ENCODE measurements around the gene DNAJC4.

The DNAJC4 gene, protein sequence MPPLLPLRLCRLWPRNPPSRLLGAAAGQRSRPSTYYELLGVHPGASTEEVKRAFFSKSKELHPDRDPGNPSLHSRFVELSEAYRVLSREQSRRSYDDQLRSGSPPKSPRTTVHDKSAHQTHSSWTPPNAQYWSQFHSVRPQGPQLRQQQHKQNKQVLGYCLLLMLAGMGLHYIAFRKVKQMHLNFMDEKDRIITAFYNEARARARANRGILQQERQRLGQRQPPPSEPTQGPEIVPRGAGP

DNA sequence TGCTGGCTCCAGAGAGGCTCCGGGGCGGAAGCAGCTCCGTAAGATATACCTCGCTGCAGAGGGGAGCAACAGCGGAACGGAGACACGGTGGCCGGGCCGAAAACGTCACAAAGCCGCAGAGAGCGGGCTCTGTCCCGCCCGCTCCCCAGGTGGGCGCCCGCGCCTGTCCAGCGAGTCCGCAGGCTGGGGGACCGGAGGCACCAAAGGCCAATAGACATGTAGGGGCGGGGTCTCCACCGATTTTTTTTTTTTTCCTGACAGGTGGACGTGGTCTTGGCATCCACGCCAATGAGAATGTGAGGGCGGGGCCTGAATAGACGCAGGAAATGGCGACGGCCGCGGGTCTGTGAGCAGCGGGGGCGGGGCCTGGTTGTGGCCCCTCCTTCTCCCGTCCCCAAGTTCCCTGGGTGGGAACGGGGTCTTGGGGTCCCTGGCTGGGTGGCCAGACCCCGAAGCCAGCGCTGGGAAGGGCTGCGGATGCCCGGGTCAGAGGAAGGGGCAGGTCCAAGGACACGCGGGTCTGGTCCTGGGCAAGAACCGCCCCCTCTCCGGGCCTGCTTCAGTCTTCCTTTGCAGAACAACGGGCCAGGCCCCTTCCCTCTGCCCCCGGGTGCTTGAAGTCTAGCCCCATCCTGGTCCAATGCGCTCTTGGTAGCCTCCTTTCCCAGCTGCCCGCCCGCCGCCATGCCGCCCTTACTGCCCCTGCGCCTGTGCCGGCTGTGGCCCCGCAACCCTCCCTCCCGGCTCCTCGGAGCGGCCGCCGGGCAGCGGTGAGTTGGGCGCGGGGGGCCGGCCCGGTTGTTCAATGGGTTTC, at the start of gene DNAJC4:
TSS of gene DNAJC4 (plus strand) at position 378 of the 814 bp plus-strand sequence. CDS start at position 685, 307 bp downstream.
- no peaks in the 10 kb centered on the region for H3K9me3 ChIP-seq (ENCODE audit: control insufficient read depth, insufficient read depth, low read length)
- H3K9ac ChIP-seq (ENCODE audit: low read depth, low read length) = peak within 1 kb of the TSS; percentile 75
- peaks cover 7% of the 10 kb centered on the region; the same call in 1 of the 2 replicates for H3K4me1 ChIP-seq (ENCODE audit: insufficient read depth, low read length)
- H3K36me3 ChIP-seq (ENCODE audit: insufficient read depth, low read length) = no peaks in the 10 kb centered on the region

DNA sequence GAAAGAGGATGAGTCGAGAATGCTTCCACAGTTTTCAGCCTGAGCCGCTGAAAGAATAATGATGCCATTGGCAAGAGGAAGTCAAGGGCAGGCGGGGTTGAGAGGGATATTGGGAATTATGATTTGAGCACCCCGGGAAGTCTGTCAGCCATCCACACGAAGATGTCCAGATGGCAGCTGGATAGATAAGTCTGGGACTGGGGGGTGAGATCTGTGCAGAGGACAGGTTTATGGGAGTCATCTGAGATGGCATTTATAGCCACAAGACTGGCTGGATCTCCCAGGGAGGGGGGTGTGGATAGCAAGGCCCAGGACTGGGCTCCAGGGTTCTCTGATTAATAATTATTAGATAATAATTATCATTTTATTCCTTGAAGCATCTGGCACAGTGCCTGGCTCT, 49.5 kb upstream of the DNAJC4 start:
- Histone ChIP-seq H3K4me1 (ENCODE audit: insufficient read depth, low read length) (0 out of 2 replicates have a peak, but pooled peaks cover 5% of the 10 kb centered on the region), H3K9me3 (ENCODE audit: control insufficient read depth, insufficient read depth, low read length) (no peaks in the 10 kb centered on the region), H3K9ac (ENCODE audit: low read depth, low read length) (no peak overlapping the region), H3K36me3 (ENCODE audit: insufficient read depth, low read length) (no peaks in the 10 kb centered on the region; the same call in 1 of the 2 replicates)

DNA sequence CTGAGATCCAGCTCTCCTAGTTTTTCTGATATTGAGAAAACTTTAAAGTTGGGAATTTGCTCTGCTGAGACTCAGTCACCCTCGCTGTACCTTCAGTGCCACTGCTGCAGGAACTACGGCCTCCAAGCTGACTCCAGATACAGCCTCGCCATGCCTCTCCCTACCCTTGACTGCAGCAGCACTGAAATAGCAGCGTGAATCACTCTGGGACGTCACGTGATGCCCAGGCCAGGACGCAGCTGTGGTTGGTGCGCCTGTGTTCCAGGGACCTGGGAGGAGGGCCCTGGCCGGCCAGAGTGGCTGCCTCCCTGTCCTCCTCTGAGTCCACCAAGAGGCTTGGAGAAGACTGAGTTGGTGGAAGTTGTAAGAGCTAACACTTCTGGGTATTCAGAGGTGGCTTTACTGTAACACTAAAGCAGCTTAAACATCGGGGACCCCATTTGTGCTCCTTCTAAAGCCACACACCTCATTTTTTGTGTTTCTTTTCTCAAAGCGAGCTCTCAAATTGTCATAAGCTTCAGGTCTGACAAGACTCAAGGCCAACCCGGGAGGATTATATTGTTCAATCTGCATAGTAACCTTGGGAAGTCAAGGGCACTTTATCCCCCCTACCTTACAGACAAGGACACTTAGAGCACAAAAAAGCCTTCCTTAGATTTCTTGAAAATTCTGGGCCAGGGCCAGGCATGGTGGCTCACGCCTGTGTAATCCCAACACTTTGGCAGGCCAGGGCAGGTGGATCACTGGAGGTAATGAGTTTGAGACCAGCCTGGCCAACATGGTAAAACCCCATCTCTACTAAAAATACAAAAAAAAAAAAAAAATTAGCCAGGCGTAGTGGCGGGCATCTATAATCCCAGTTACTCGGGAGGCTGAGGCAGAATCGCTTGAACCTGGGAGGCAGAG, 48.6 kb upstream of the DNAJC4 start:
- H3K4me1 ChIP-seq (ENCODE audit: insufficient read depth, low read length) = 0 out of 2 replicates have a peak, but pooled peaks cover 5% of the 10 kb centered on the region
- no peaks in the 10 kb centered on the region; the same call in 1 of the 2 replicates for H3K36me3 ChIP-seq (ENCODE audit: insufficient read depth, low read length)
- no peaks in the 10 kb centered on the region for H3K9me3 ChIP-seq (ENCODE audit: control insufficient read depth, insufficient read depth, low read length)
- H3K9ac ChIP-seq (ENCODE audit: low read depth, low read length) = peak overlapping the region; percentile 4; the same call in 1 of the 2 replicates

DNA sequence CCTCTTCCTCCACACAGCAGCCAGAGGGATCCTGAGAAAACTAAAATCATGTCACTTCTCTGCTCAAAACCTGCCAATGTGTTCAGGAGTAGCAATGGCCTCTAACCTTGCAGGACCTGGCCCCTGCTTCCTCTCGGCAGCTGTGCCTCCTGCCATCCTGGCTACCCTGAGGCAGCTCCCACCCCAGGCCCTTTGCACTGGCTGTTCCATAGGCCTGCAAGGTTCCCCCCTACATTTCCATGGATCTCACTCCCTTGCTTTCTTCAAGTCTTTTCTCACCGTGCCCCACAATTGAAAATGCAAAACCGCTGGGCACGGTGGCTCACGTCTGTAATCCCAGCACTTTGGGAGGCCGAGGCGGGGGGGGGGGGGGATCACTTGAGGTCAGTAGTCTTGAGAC, 46.5 kb upstream of the DNAJC4 start:
- H3K9ac ChIP-seq (ENCODE audit: low read depth, low read length) = no peak overlapping the region; the same call in 1 of the 2 replicates
- H3K9me3 ChIP-seq (ENCODE audit: control insufficient read depth, insufficient read depth, low read length) = no peaks in the 10 kb centered on the region
- peaks cover 5% of the 10 kb centered on the region for H3K36me3 ChIP-seq (ENCODE audit: insufficient read depth, low read length)
- 0 out of 2 replicates have a peak, but pooled peaks cover 5% of the 10 kb centered on the region for H3K4me1 ChIP-seq (ENCODE audit: insufficient read depth, low read length)

DNA sequence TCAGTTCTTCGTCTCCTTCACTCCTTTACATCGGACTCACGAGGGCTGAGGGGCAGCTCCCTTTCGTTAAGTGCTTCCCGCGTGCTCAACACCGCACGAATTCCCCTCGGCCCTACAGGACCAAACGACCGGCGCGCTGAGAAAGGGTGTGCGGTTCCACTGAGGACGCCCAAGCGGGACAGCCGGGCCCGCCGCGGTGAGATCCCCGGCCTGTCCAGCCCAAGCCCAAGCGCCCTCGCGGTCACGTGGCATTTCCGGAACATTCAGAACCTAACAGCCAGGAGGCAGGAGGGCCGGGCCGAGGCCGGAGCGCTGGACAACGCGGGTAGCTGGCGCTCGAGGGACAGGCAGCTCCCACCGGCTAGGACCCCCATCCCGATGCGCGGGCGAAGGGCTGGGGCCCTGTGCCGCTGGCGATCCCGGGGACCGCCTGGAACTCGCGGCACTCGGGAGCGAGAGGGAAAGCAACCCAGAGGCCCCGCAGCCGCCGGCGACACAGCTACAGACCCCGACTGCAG, 45.1 kb upstream of the DNAJC4 start:
- Histone ChIP-seq H3K9ac (ENCODE audit: low read depth, low read length) (peak overlapping the region; percentile 78), H3K4me1 (ENCODE audit: insufficient read depth, low read length) (0 out of 2 replicates have a peak, but pooled peaks cover 8% of the 10 kb centered on the region), H3K36me3 (ENCODE audit: insufficient read depth, low read length) (peaks cover 5% of the 10 kb centered on the region), H3K9me3 (ENCODE audit: control insufficient read depth, insufficient read depth, low read length) (no peaks in the 10 kb centered on the region)

DNA sequence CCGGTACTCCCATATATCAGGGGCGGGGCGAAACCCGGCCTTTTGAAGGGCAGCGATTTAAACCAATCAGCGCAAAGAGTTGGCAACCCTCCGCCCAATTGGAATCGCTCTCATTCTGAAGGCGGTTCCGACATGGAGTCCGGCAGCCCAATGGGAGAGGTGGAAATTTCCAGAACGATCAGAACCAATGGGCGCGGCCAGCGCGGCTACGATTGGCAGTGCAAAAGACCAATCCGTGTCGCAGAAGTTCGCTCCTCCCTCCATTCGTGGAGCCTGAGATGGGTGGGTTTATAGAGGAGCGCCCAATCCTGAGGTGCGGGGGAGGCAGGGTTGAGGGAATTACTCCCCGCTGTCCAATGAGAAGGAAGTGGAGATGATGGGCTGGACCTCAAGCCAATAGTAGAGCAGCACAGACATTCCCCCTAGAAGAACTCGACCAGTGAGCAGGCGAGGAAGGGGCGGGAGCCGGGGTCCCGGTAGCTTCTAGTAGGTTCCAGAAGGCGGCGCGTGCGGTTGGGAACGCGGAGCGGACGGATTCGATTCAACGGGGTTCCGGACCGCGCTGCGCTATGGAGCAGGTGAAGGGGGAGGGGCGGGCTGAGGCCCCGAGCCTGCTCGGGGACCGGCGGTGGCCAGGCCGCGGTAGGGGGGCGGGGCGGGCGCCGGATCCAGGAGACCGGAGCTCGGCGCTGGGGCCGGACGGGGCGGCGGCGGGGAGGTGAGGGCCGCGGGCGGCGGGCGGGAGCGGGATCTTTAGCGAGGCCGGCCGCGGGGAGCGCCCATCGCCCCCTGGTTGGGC, 44.5 kb upstream of the DNAJC4 start, which contains the start of gene STIP1:
TSS of gene STIP1 (plus strand) at position 479 of the 799 bp plus-strand sequence. CDS start at position 570, 91 bp downstream.
- Histone ChIP-seq H3K9me3 (ENCODE audit: control insufficient read depth, insufficient read depth, low read length) (no peaks in the 10 kb centered on the region), H3K4me1 (ENCODE audit: insufficient read depth, low read length) (0 out of 2 replicates have a peak, but pooled peaks cover 8% of the 10 kb centered on the region), H3K36me3 (ENCODE audit: insufficient read depth, low read length) (peaks cover 5% of the 10 kb centered on the region), H3K9ac (ENCODE audit: low read depth, low read length) (peak within 1 kb of the TSS; percentile 78)

DNA sequence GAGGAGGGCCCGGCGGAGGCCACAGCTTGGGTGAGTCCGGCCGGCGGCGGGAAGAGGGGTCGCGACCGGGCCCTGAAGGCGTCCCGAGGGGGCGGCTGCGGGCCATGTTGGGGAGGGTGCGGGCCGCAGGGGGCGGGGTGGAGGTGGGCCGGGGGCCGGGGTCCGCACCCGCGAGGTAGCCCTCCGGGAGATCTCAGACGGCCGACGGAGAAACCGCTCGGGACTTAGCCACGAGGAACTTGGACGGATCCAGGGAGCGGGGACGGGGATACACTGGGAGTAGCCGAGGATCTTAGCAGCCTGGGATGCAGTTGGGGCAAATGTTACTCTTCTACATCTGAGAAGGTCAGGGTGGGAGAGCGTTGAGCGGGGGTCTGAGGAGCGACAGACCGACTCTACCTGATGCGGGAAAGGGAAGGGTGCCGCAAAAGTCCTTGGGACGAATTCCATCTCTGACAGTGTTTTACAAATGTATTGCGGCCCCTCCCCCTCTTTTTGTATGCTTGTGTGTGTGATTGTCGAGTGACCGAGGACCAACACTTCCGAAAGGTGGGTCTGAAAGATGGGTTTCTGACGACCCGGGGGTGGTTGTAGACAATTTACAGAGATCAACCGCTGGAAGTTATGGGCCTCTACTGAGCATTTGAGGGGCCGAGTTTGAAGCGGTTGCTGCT, 43.7 kb upstream of the DNAJC4 start:
- H3K9me3 ChIP-seq (ENCODE audit: control insufficient read depth, insufficient read depth, low read length) = no peaks in the 10 kb centered on the region
- no peak overlapping the region for H3K9ac ChIP-seq (ENCODE audit: low read depth, low read length)
- H3K4me1 ChIP-seq (ENCODE audit: insufficient read depth, low read length) = 0 out of 2 replicates have a peak, but pooled peaks cover 8% of the 10 kb centered on the region
- peaks cover 5% of the 10 kb centered on the region for H3K36me3 ChIP-seq (ENCODE audit: insufficient read depth, low read length)

DNA sequence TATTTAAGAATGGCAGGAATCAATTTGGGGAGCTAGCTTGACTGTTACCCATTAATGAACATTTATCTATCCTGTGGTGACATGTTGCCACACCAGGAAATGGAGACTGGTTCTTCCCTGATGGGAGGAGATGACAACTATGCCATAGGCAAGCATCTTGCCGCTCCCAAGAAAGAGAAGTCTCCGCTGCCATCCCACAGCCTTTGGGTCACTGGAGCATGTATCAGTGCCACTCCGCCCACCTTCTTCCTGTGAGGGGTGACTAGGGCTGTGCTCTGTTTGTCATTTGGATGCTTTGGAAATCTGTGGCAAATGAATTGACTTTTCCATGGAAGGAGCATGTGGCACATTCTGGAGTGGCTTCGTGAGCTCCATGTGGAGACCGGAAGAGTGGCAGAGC, 37.9 kb upstream of the DNAJC4 start:
- H3K9ac ChIP-seq (ENCODE audit: low read depth, low read length) = no peak overlapping the region
- H3K9me3 ChIP-seq (ENCODE audit: control insufficient read depth, insufficient read depth, low read length) = no peaks in the 10 kb centered on the region
- H3K36me3 ChIP-seq (ENCODE audit: insufficient read depth, low read length) = peaks cover 41% of the 10 kb centered on the region
- H3K4me1 ChIP-seq (ENCODE audit: insufficient read depth, low read length) = 0 out of 2 replicates have a peak, but pooled peaks cover 3% of the 10 kb centered on the region

DNA sequence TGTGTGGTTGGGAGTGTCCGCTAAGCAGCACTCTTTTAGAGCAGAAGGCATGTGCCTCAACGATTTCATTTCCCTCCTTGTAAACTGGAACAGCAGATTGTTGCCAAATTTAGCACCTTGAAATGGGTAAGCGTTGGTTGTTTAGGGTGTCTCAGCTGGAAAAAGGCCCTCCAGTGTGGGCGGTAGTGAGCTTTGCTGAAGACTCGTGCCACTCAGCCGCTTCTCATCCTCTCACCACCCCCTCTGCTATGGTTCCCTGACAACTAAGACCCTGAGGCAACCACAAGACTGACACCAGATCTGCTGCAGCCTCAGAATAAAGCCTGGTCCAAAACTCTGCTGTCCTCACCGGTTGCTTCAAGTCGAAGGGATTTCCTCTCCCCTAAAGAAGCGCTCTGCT, 33.7 kb upstream of the DNAJC4 start:
- H3K4me1 ChIP-seq (ENCODE audit: insufficient read depth, low read length) = no peaks in the 10 kb centered on the region
- no peak overlapping the region for H3K9ac ChIP-seq (ENCODE audit: low read depth, low read length)
- H3K36me3 ChIP-seq (ENCODE audit: insufficient read depth, low read length) = peaks cover 54% of the 10 kb centered on the region
- no peaks in the 10 kb centered on the region for H3K9me3 ChIP-seq (ENCODE audit: control insufficient read depth, insufficient read depth, low read length)

DNA sequence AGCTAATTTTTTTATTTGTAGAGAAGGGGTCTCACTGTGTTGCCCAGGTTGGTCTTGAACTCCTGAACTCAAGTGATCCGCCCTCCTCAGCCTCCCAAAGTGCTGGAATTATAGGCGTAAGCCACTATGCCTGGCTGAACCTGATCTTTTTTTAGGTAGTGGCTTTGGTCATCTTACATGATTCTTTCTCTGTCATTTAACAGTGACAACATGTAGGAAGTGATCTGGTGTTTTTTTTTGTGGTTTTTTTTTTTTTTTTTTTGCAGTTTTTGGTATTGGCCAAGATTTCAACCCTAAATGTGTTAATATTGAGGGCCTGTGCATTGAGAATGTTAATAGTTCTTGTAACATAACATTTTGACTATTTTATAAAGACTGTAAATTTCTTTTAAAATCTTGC, 31.8 kb upstream of the DNAJC4 start:
- Histone ChIP-seq H3K9me3 (ENCODE audit: control insufficient read depth, insufficient read depth, low read length) (no peaks in the 10 kb centered on the region), H3K9ac (ENCODE audit: low read depth, low read length) (no peak overlapping the region), H3K4me1 (ENCODE audit: insufficient read depth, low read length) (no peaks in the 10 kb centered on the region), H3K36me3 (ENCODE audit: insufficient read depth, low read length) (peaks cover 63% of the 10 kb centered on the region)

DNA sequence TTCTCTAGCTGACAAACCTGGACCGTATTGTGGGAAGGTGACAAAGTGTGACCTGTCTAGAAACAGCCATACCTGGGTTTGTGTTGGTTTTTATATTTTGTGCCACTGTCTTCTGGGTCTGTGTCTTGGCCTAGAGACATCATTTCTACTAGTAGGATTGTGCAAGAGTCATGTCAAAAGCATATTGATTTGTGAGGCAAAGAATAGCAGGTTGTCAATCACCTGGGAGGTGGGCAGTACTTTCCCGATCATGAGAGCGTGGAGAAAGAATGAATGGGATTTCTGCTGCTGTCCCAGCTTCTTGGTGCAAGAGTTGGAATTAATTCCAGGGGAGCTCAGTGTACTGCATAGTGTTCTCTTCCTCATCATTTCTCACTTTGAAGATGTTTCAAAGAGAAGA, 28.8 kb upstream of the DNAJC4 start:
- Histone ChIP-seq H3K36me3 (ENCODE audit: insufficient read depth, low read length) (peaks cover 56% of the 10 kb centered on the region), H3K4me1 (ENCODE audit: insufficient read depth, low read length) (peaks cover 3% of the 10 kb centered on the region; the same call in 1 of the 2 replicates), H3K9ac (ENCODE audit: low read depth, low read length) (no peak overlapping the region), H3K9me3 (ENCODE audit: control insufficient read depth, insufficient read depth, low read length) (no peaks in the 10 kb centered on the region)

DNA sequence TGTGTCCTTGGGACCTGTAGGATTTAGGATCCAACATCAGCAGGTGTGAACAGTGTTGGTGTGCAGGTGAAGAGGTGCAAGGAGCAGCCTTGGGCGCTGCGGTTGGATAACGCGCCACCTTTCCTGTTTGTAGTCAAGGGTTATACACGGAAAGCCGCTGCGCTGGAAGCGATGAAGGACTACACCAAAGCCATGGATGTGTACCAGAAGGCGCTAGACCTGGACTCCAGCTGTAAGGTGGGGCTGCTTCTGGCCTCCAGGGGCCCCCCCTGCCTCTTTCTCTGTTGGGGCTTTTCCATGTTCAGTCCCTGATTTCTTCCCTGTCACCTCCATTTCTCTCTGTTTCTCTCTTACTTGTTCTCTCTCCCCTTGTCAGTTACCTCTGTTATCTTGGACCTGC, 27.4 kb upstream of the DNAJC4 start:
- peaks cover 49% of the 10 kb centered on the region for H3K36me3 ChIP-seq (ENCODE audit: insufficient read depth, low read length)
- no peak overlapping the region for H3K9ac ChIP-seq (ENCODE audit: low read depth, low read length)
- H3K4me1 ChIP-seq (ENCODE audit: insufficient read depth, low read length) = peaks cover 16% of the 10 kb centered on the region; the same call in 1 of the 2 replicates
- no peaks in the 10 kb centered on the region for H3K9me3 ChIP-seq (ENCODE audit: control insufficient read depth, insufficient read depth, low read length)
